A549 (cell line): ENCODE measurements around the gene CD83. TPM values are rescaled to one million over a fixed set of nuclear protein-coding genes. Genes with fewer than 3 reads are reported as not detected.

Source experiments
- ATAC-seq, 2 experiments: fragments of 200-7000 bp in 1 of 2; fragments of >200 bp in 1 of 2; cut with Nextera tagmentation in 1 of 2; cut with Tn5 transposase in 1 of 2; 3 replicates each; pipeline versions ENCODE4 v1.8.0 to v1.9.1; 2018 to 2020; ENCODE audit warnings: mild to moderate bottlenecking in 1 of 2, moderate library complexity in 1 of 2
- CTCF ChIA-PET: fragments of 300-600 bp; sonication (Branson Sonifier 250); formaldehyde crosslinking; extraction: SDS; loops from one replicate; lab custom pipeline; 2021; ENCODE audit warnings: antibody characterized with exemption, inconsistent platforms; lab: Yijun Ruan, JAX
- POLR2A ChIA-PET: fragments of 350-600 bp; formaldehyde crosslinking; extraction: SDS; loops from one replicate; lab custom pipeline; 2021; ENCODE audit warnings: antibody characterized with exemption, inconsistent platforms; lab: Yijun Ruan, JAX
- DNase-seq, 2 experiments: peaks; one replicate each; pipeline versions ENCODE4 v3.0.0 to v3.0.0-alpha.2; 2011 to 2016; ENCODE audit warnings: low read depth in 1 of 2, low spot score in 1 of 2
- FAIRE-seq: peaks from 2 replicates; lab custom pipeline; 2011; peaks lifted over from hg19 to GRCh38; lab: Jason Lieb, UNC
- H3K27ac ChIP-seq, 2 experiments: fragments of >200 bp; sonication (Bioruptor Twin); formaldehyde crosslinking; 3 replicates each; pipeline ENCODE4 v1.5.1; 2016 to 2017
- H3K4me1 ChIP-seq: fragments of >200 bp; sonication (Bioruptor Twin); formaldehyde crosslinking; 3 replicates; pipeline ENCODE4 v1.6.1; 2016
- H3K4me2 ChIP-seq: fragments of >200 bp; sonication (Bioruptor Twin); formaldehyde crosslinking; 3 replicates; pipeline ENCODE4 v1.6.1; 2016
- H3K4me3 ChIP-seq: fragments of >200 bp; sonication (Bioruptor Twin); formaldehyde crosslinking; 3 replicates; pipeline ENCODE4 v1.5.1; 2016
- H3K9me3 ChIP-seq: fragments of >200 bp; sonication (Bioruptor Twin); formaldehyde crosslinking; 3 replicates; pipeline ENCODE4 v1.6.1; 2016
- ATOH8 ChIP-seq: fragments of 250-450 bp; sonication (Bioruptor Pico); IDR thresholded peaks from 2 replicates; pipeline ENCODE4 v1.5.0; 2020; ENCODE audit warnings: low read depth, mild to moderate bottlenecking, moderate library complexity
- CBX2 ChIP-seq: fragments of 200-600 bp; sonication (generic); IDR thresholded peaks from 2 replicates; pipeline ENCODE4 v1.6.1; 2016; ENCODE audit warnings: low read depth, mild to moderate bottlenecking, borderline replicate concordance
- CBX8 ChIP-seq: fragments of 200-600 bp; sonication (generic); IDR thresholded peaks from 2 replicates; pipeline ENCODE4 v1.6.1; 2016
- CEBPB ChIP-seq, 2 experiments: fragments of >200 bp in 1 of 2; sonication (Bioruptor Twin) in 1 of 2; formaldehyde crosslinking in 1 of 2; IDR thresholded peaks; 2 replicates each; pipeline ENCODE4 v1.6.1; 2012 to 2016
- CTCF ChIP-seq: fragments of >200 bp; sonication (Bioruptor Twin); formaldehyde crosslinking; IDR thresholded peaks from 3 replicates; pipeline ENCODE4 v1.5.1; 2016
- EP300 ChIP-seq, 2 experiments: fragments of >200 bp; sonication (Bioruptor Twin); formaldehyde crosslinking; IDR thresholded peaks; 2 replicates in 1 of 2; 3 replicates in 1 of 2; pipeline ENCODE4 v1.6.1; 2016 to 2017
- ESRRA ChIP-seq: fragments of 150-350 bp; IDR thresholded peaks from 2 replicates; pipeline ENCODE4 v1.6.1; 2014; ENCODE audit warnings: mild to moderate bottlenecking, low read length, borderline replicate concordance
- FOSL2 ChIP-seq, 2 experiments: fragments of 450-650 bp in 1 of 2; fragments of >200 bp in 1 of 2; sonication (Bioruptor Twin) in 1 of 2; formaldehyde crosslinking; IDR thresholded peaks; 2 replicates each; pipeline versions ENCODE4 v1.5.0 to v1.6.1; 2016 to 2020; ENCODE audit warnings: mild to moderate bottlenecking in 1 of 2, moderate library complexity in 1 of 2
- FOXS1 ChIP-seq: fragments of 250-450 bp; sonication (Bioruptor Pico); IDR thresholded peaks from 2 replicates; pipeline ENCODE4 v1.5.0; 2020; ENCODE audit warnings: mild to moderate bottlenecking, moderate library complexity
- HDAC2 ChIP-seq: fragments of 200-600 bp; sonication (generic); IDR thresholded peaks from 2 replicates; pipeline ENCODE4 v1.6.1; 2016
- HEYL ChIP-seq: fragments of 250-450 bp; sonication (Bioruptor Pico); IDR thresholded peaks from 2 replicates; pipeline ENCODE4 v1.8.0; 2021; ENCODE audit warnings: mild to moderate bottlenecking, moderate library complexity
- HOXA7 ChIP-seq: fragments of 250-450 bp; sonication (Bioruptor Pico); IDR thresholded peaks from 2 replicates; pipeline ENCODE4 v1.5.0; 2020; ENCODE audit warnings: mild to moderate bottlenecking, moderate library complexity
- JUNB ChIP-seq: fragments of >200 bp; sonication (Bioruptor Twin); formaldehyde crosslinking; IDR thresholded peaks from 2 replicates; pipeline ENCODE4 v1.6.1; 2016
- MAFK ChIP-seq: fragments of 450-650 bp; IDR thresholded peaks from 2 replicates; pipeline ENCODE4 v1.6.1; 2014; ENCODE audit not compliant: partially characterized antibody
- NPAS2 ChIP-seq: fragments of 250-450 bp; sonication (Bioruptor Pico); IDR thresholded peaks from 2 replicates; pipeline ENCODE4 v1.8.0; 2022; ENCODE audit warnings: mild to moderate bottlenecking, moderate library complexity, borderline replicate concordance
- NR3C1 ChIP-seq: fragments of >200 bp; sonication (Bioruptor Twin); formaldehyde crosslinking; IDR thresholded peaks from 3 replicates; pipeline ENCODE4 v1.6.1; 2017
- PHF8 ChIP-seq: fragments of 200-600 bp; sonication (generic); IDR thresholded peaks from 2 replicates; pipeline ENCODE4 v1.6.1; 2016; ENCODE audit warnings: low read depth, mild to moderate bottlenecking, antibody characterized with exemption, moderate library complexity, borderline replicate concordance
- RAD21 ChIP-seq, 2 experiments: fragments of >200 bp in 1 of 2; sonication (Bioruptor Twin) in 1 of 2; formaldehyde crosslinking in 1 of 2; IDR thresholded peaks in 1 of 2; conservative IDR thresholded peaks in 1 of 2; 2 replicates in 1 of 2; 3 replicates in 1 of 2; pipeline ENCODE4 v1.6.1; 2012 to 2018; ENCODE audit warnings: inconsistent platforms in 1 of 2
- SREBF2 ChIP-seq: fragments of 450-650 bp; IDR thresholded peaks from 2 replicates; pipeline ENCODE4 v1.6.1; 2014; ENCODE audit warnings: mild to moderate bottlenecking, moderate library complexity
- TFCP2L1 ChIP-seq: fragments of 250-450 bp; sonication (Bioruptor Pico); IDR thresholded peaks from 2 replicates; pipeline ENCODE4 v1.5.0; 2021; ENCODE audit warnings: mild to moderate bottlenecking
- USF2 ChIP-seq: fragments of 450-650 bp; IDR thresholded peaks from 2 replicates; pipeline ENCODE4 v1.6.1; 2014; ENCODE audit warnings: antibody characterized with exemption
- ZNF302 ChIP-seq: fragments of 250-450 bp; sonication (Bioruptor Pico); IDR thresholded peaks from 2 replicates; pipeline ENCODE4 v1.9.0; 2021; ENCODE audit warnings: inconsistent platforms, mild to moderate bottlenecking, moderate library complexity
- WGBS: methylation state at CpG from one replicate; pipeline ENCODE4 v1.1.6; 2017; ENCODE audit errors: missing lambda C conversion rate; 5-methylcytosine and 5-hydroxymethylcytosine counted together
- polyA plus RNA-seq, 4 experiments: library from polyadenylated mRNA; depleted of rRNA in 3 of 4; stranded (reverse); fragments of >200 nt; fragmentation: RNase III in 1 of 4; extraction: RNeasy Plus Mini Kit Qiagen cat#74134 plus additional on column Dnase treatment in 1 of 4; gene quantifications; 2 replicates in 3 of 4; 3 replicates in 1 of 4; pipeline ENCODE4 v1.2.3, GENCODE V29; 2011 to 2017

Gene CD83
- polyA plus RNA-seq, 2 of the 4 experiments (the other 2 are of a cell fraction): 0.79 to 0.94 TPM

GRCh38 chr6:14089224-14089623 is 28.3 kb upstream of the CD83 start (continued):
- TF ChIP-seq RAD21 (conservative IDR thresholded peaks at IDR 0.05 in 1 of 2, IDR thresholded peaks at IDR 0.05 in 1 of 2): no peak

DNA sequence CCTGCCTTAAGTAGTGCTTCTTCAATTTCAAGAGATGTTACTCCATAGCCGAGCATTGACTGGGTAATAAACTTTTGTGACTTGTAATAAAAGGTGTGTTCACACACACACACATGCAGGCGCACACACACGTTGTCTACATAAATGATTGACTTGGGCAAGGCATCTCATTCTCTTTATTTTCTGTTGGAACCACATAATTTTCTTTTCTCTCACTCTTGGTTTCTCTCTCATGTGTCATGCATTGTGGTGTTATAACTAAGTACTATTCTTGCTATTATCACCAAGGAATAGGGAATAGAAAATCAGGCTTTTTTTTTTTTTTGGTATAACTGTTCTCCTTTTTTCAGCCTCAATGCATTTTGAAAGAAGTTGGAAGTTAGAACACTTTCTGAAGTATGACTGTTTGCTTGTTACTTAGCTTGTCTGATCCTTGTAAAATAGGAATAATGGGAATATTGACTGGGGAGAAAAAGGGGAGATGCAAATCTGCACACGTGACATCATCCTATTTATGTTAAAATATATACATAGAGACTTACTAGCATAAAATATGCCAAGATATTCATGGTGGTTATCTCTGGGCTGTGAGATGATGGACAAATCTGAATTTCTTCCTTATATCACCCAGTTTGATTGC is 26.1 kb upstream of the CD83 start:
- POLR2A ChIA-PET: no interaction called here
- CTCF ChIA-PET: no interaction called here
- FAIRE-seq (no peak), ATAC-seq (no peak), DNase-seq (no peak)
- no peak overlapping the region for H3K4me2 ChIP-seq
- 43% methylated on average over 4 of the region's 4 CpGs for WGBS
- TF ChIP-seq CTCF (no peak), CBX8 (no peak), USF2 (no peak), EP300 (IDR thresholded peaks at IDR 0.05) (no peak), CBX2 (no peak), CEBPB (IDR thresholded peaks at IDR 0.05) (no peak), ZNF302 (CRISPR knock-in tag) (no peak), HDAC2 (no peak), MAFK (no peak), ESRRA (no peak), JUNB (no peak), SREBF2 (no peak)
- no peak overlapping the region for H3K4me3 ChIP-seq
- 0 out of 3 replicates have a peak, but pooled peaks cover 2% of the 10 kb centered on the region for H3K9me3 ChIP-seq
- no peak overlapping the region for H3K27ac ChIP-seq
- H3K4me1 ChIP-seq: no peaks in the 10 kb centered on the region

GRCh38 chr6:14092316-14092715 is 25.3 kb upstream of the CD83 start:
- no peak for DNase-seq
- 69% methylated on average over 3 of the region's 3 CpGs for WGBS
- no peak overlapping the region for H3K27ac ChIP-seq
- H3K4me1 ChIP-seq: no peaks in the 10 kb centered on the region
- FAIRE-seq: no peak
- TF ChIP-seq MAFK (no peak), FOXS1 (CRISPR knock-in tag) (no peak), PHF8 (no peak), NR3C1 (no peak), ATOH8 (no peak), HEYL (CRISPR knock-in tag) (no peak), TFCP2L1 (no peak), NPAS2 (CRISPR knock-in tag) (no peak), FOSL2 (IDR thresholded peaks at IDR 0.05) (no peak), FOSL2 (CRISPR knock-in tag; IDR thresholded peaks at IDR 0.05) (no peak), HOXA7 (no peak)
- H3K4me3 ChIP-seq: no peak overlapping the region
- 0 out of 3 replicates have a peak, but pooled peaks cover 2% of the 10 kb centered on the region for H3K9me3 ChIP-seq
- ChIA-PET CTCF (no interaction called here), POLR2A (no interaction called here)
- no peak overlapping the region for H3K4me2 ChIP-seq
- no peak for ATAC-seq
